Endothelial cell of umbilical vein (primary cell): ENCODE results near the gene ZC3H18. TPM values are rescaled to one million over a fixed set of nuclear protein-coding genes. Genes with fewer than 3 reads are reported as not detected.

ENCODE experiments used
- BruUV-seq: library from RNA; stranded (reverse); fragments of 400-500 nt; replicated peaks from 2 replicates; lab custom pipeline; 2021; lab: Mats Ljungman, UMichigan
- CTCF ChIA-PET: fragments of 300-600, 350-600 bp; sonication (Branson Sonifier 250); formaldehyde crosslinking; loops from one replicate; lab custom pipeline; 2021; ENCODE audit warnings: antibody characterized with exemption, inconsistent platforms; lab: Charles Lee
- POLR2A ChIA-PET: fragments of 300-600, 350-600 bp; sonication (Branson Sonifier 250); formaldehyde crosslinking; loops from one replicate; lab custom pipeline; 2021; ENCODE audit warnings: antibody characterized with exemption, inconsistent platforms; lab: Charles Lee
- DNase-seq: peaks from one replicate; pipeline ENCODE4 v3.0.0-alpha.2; 2011; ENCODE audit warnings: low read depth, low spot score
- FAIRE-seq: peaks from 2 replicates; lab custom pipeline; 2011; peaks lifted over from hg19 to GRCh38; lab: Jason Lieb, UNC
- H2AFZ ChIP-seq: 2 replicates; pipeline ENCODE4 v1.6.0; 2012; ENCODE audit warnings: low read depth, low read length, control low read depth, inconsistent platforms
- H3K27ac ChIP-seq: 2 replicates; pipeline ENCODE4 v1.5.1; 2011; ENCODE audit warnings: low read depth, mild to moderate bottlenecking, control low read depth, low read length, moderate library complexity; ENCODE audit not compliant: insufficient read depth
- H3K27me3 ChIP-seq, 2 experiments: 2 replicates each; pipeline versions ENCODE4 v1.6.0 to v1.6.1; 2011; ENCODE audit warnings: low read length in 2 of 2, mixed read lengths in 1 of 2; ENCODE audit not compliant: control insufficient read depth in 2 of 2, insufficient read depth in 2 of 2
- H3K36me3 ChIP-seq, 2 experiments: 2 replicates in 1 of 2; 3 replicates in 1 of 2; pipeline ENCODE4 v1.5.1; 2011; ENCODE audit warnings: low read length in 2 of 2, mild to moderate bottlenecking in 1 of 2, moderate library complexity in 1 of 2; ENCODE audit not compliant: control insufficient read depth in 2 of 2, insufficient read depth in 2 of 2; ENCODE audit errors: extremely low read depth in 1 of 2
- H3K4me1 ChIP-seq: 3 replicates; pipeline ENCODE4 v1.5.1; 2011; ENCODE audit warnings: mild to moderate bottlenecking, low read length; ENCODE audit not compliant: control insufficient read depth, insufficient read depth; ENCODE audit errors: extremely low read depth
- H3K4me2 ChIP-seq: 2 replicates; pipeline ENCODE4 v1.6.1; 2011; ENCODE audit warnings: low read length, control low read depth, mixed read lengths; ENCODE audit not compliant: insufficient read depth
- H3K4me3 ChIP-seq, 3 experiments: fragments of 200-600 bp in 1 of 3; sonication (generic), shearing (Covaris generic) in 1 of 3; replicated peaks in 1 of 3; 2 replicates each; pipeline ENCODE4 v1.5.1; 2011 to 2016; ENCODE audit warnings: control low read depth in 3 of 3, low read length in 3 of 3, mild to moderate bottlenecking in 2 of 3, inconsistent platforms in 1 of 3, low read depth in 1 of 3, moderate library complexity in 1 of 3; ENCODE audit not compliant: insufficient read depth in 1 of 3
- H3K79me2 ChIP-seq: 2 replicates; pipeline ENCODE4 v1.6.0; 2012; ENCODE audit warnings: low read length, inconsistent platforms; ENCODE audit not compliant: control insufficient read depth, insufficient read depth
- H3K9ac ChIP-seq: replicated peaks from 2 replicates; pipeline ENCODE3; 2011; ENCODE audit warnings: low read length, control low read depth; ENCODE audit not compliant: insufficient read depth; ENCODE audit errors: extremely low read depth
- H3K9me1 ChIP-seq: replicated peaks from 3 replicates; pipeline ENCODE4 v1.6.0; 2011; ENCODE audit warnings: mild to moderate bottlenecking, low read length; ENCODE audit not compliant: control insufficient read depth, insufficient read depth; ENCODE audit errors: extremely low read depth
- H3K9me3 ChIP-seq: replicated peaks from 2 replicates; pipeline ENCODE4 v1.5.1; 2012; ENCODE audit warnings: low read length, inconsistent platforms; ENCODE audit not compliant: control insufficient read depth, insufficient read depth
- H4K20me1 ChIP-seq: replicated peaks from 2 replicates; pipeline ENCODE3; 2011; ENCODE audit warnings: mild to moderate bottlenecking, low read length; ENCODE audit not compliant: control insufficient read depth, insufficient read depth; ENCODE audit errors: extremely low read depth
- EZH2 ChIP-seq: IDR thresholded peaks from 2 replicates; pipeline ENCODE4 v1.6.1; 2012; ENCODE audit warnings: borderline replicate concordance, low read depth, mild to moderate bottlenecking, moderate library complexity, low read length, inconsistent platforms; ENCODE audit not compliant: severe bottlenecking
- GATA2 ChIP-seq: IDR thresholded peaks from 2 replicates; pipeline ENCODE4 v1.7.0; 2011; ENCODE audit warnings: low read depth, mild to moderate bottlenecking, moderate library complexity, mixed read lengths, low read length; ENCODE audit not compliant: insufficient read length, insufficient read depth
- JUN ChIP-seq: IDR thresholded peaks from 2 replicates; pipeline ENCODE4 v1.6.1; 2011; ENCODE audit warnings: borderline replicate concordance, low read depth; ENCODE audit not compliant: insufficient read length, insufficient read depth
- MYC ChIP-seq: IDR thresholded peaks from one replicate; pipeline ENCODE4 v1.6.1; 2011; ENCODE audit warnings: mild to moderate bottlenecking, low read depth, low read length
- POLR2AphosphoS5 ChIP-seq: IDR thresholded peaks from 2 replicates; pipeline ENCODE4 v1.6.1; 2012; ENCODE audit warnings: low read depth, mild to moderate bottlenecking, control low read depth, low read length, moderate library complexity; ENCODE audit not compliant: insufficient read depth
- dilution Hi-C: fragments of 300-500 bp; cut with MboI; formaldehyde crosslinking; loops from one replicate; pipeline ENCODE4 v1.15.0; 2019; ENCODE audit warnings: low sequenced_read_pairs; ENCODE audit not compliant: extremely low pct_ligation_motif_present
- intact Hi-C: fragments of 100-400 bp; cut with micrococcal nuclease; formaldehyde crosslinking; loops from one replicate; pipeline ENCODE4 v1.10.0; 2022
- polyA plus RNA-seq, 4 experiments: library from polyadenylated mRNA; depleted of rRNA in 3 of 4; stranded (reverse) in 3 of 4; unstranded in 1 of 4; fragments of >200 nt; gene quantifications; 2 replicates each; pipeline versions ENCODE4 v1.2.1 to v1.2.3, GENCODE V29; 2011 to 2012; ENCODE audit warnings: missing spikeins in 1 of 4
- total RNA-seq: library from RNA; stranded (reverse); gene quantifications from 2 replicates; pipeline ENCODE4 v1.2.3, GENCODE V29; 2021
- TF ChIP-seq, protein P1 (sequence below): IDR thresholded peaks from 2 replicates; pipeline ENCODE4 v1.6.1; 2011; ENCODE audit not compliant: insufficient read depth, insufficient read length
- TF ChIP-seq, protein P2 (sequence below), 2 donors: IDR thresholded peaks; 1 replicate in 1 of 2; 2 replicates in 1 of 2; pipeline ENCODE4 v1.5.1; 2011; ENCODE audit warnings: low read length in 2 of 2, mild to moderate bottlenecking in 2 of 2, moderate library complexity in 2 of 2, control low read depth in 1 of 2, inconsistent platforms in 1 of 2, low read depth in 1 of 2; ENCODE audit not compliant: insufficient read depth in 1 of 2; ENCODE audit errors: extremely low read depth in 1 of 2

The ZC3H18 gene
- total and polyA plus RNA-seq, 2 donors (not counting 3 experiments of a cell fraction or from before 2014, with no cell fraction given), result 12.1 to 52.8 TPM

DNA sequence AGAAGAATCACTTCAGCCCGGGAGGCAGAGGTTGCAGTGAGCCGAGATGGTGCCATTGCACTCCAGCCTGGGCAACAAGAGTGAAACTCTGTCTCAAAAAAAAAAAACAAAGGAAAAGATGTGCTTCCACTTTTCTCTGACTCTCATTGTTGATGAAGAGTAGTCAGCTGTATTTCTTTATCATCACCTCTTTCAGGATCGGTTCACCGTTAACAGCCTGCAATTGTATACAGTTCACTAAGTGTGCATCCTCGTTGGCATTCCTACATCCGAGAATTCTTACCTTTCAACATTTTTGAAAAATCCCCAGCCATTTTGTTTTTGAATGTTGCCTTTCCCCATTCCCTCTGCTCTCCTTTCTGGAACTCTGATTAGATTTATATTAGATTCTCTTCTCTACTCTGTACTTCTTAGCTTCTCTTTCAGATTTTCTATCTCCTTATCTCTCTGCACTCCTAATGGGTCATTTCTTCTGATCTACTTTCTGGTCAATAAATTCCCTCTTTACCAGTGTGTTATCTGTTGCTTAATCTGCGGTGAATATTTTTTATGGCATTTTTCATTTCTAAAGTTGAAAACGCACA lies 26.9 kb upstream of the ZC3H18 start:
- FAIRE-seq (no peak), DNase-seq (no peak)
- Histone ChIP-seq H3K36me3 (no peaks in the 10 kb centered on the region), H3K27ac (no peak overlapping the region), H4K20me1 (no peaks in the 10 kb centered on the region), H3K4me3 (no peak overlapping the region), H3K4me2 (no peak overlapping the region), H3K4me1 (no peaks in the 10 kb centered on the region), H3K79me2 (no peaks in the 10 kb centered on the region), H3K27me3 (peaks cover 2 to 20% of the 10 kb centered on the region in 2 experiments), H3K9ac (no peak overlapping the region), H3K9me1 (no peaks in the 10 kb centered on the region), H2AFZ (no peak overlapping the region), H3K9me3 (peaks cover 3% of the 10 kb centered on the region)
- POLR2A ChIA-PET, result no interaction called here
- TF ChIP-seq, protein P1, sequence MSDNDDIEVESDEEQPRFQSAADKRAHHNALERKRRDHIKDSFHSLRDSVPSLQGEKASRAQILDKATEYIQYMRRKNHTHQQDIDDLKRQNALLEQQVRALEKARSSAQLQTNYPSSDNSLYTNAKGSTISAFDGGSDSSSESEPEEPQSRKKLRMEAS, result no peak
- TF ChIP-seq POLR2AphosphoS5 (no peak), EZH2 (no peak), GATA2 (no peak), MYC (no peak), JUN (no peak)
- TF ChIP-seq, protein P2, sequence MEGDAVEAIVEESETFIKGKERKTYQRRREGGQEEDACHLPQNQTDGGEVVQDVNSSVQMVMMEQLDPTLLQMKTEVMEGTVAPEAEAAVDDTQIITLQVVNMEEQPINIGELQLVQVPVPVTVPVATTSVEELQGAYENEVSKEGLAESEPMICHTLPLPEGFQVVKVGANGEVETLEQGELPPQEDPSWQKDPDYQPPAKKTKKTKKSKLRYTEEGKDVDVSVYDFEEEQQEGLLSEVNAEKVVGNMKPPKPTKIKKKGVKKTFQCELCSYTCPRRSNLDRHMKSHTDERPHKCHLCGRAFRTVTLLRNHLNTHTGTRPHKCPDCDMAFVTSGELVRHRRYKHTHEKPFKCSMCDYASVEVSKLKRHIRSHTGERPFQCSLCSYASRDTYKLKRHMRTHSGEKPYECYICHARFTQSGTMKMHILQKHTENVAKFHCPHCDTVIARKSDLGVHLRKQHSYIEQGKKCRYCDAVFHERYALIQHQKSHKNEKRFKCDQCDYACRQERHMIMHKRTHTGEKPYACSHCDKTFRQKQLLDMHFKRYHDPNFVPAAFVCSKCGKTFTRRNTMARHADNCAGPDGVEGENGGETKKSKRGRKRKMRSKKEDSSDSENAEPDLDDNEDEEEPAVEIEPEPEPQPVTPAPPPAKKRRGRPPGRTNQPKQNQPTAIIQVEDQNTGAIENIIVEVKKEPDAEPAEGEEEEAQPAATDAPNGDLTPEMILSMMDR (IDR thresholded peaks at IDR 0.05; ENCODE audit: extremely low read depth in 1 of 2, insufficient read depth in 1 of 2, low read depth in 1 of 2, low read length in 2 of 2), result no peak
- BruUV-seq, result no TSS peak
- intact Hi-C loops (no loop called here), dilution Hi-C loops (no loop called here)
- CTCF ChIA-PET, result interaction anchor here (1.6 kb wide), 1 partner anchor 27 kb away, joined by 4 read pairs; the partner anchor contains the start of gene ZC3H18
